HG02973 (cell line): ENCODE results near the gene SLC35A1.
"Not testable (repeated sequence)": the region's sequence is repeated elsewhere in the genome, so short reads cannot be mapped to it uniquely, and the experiment has no call there.

Experiments used
- ATAC-seq: cut with Tn5 transposase; IDR thresholded peaks from one replicate; pipeline ENCODE4 v1.9.1; 2021; ENCODE audit warnings: moderate library complexity; ENCODE audit not compliant: unreplicated experiment

Gene SLC35A1

GRCh38 chr6:87472525-87473418 is at the start of gene SLC35A1:
TSS of gene SLC35A1 (plus strand) at chr6:87472974. CDS start at chr6:87473004, 30 bp downstream.
- peak; percentile 95 for ATAC-seq

GRCh38 chr6:87426789-87427188 is 46.0 kb upstream of the SLC35A1 start:
- ATAC-seq, result no peak

- no peak for ATAC-seq
Observed at GRCh38 chr6:87430499-87430898, 42.3 kb upstream of the SLC35A1 start.

GRCh38 chr6:87431263-87431662 is 41.5 kb upstream of the SLC35A1 start:
- no peak for ATAC-seq

GRCh38 chr6:87436435-87436834 is 36.3 kb upstream of the SLC35A1 start:
- no peak for ATAC-seq

GRCh38 chr6:87441711-87442110 is 31.1 kb upstream of the SLC35A1 start:
- ATAC-seq, result no peak

- ATAC-seq, result no peak
Observed at GRCh38 chr6:87444362-87444761, 28.4 kb upstream of the SLC35A1 start.

- no peak for ATAC-seq
Observed at GRCh38 chr6:87465051-87465450, 7.7 kb upstream of the SLC35A1 start.

- peak; percentile 61 for ATAC-seq
Observed at GRCh38 chr6:87473419-87473903, 687 bp downstream of the SLC35A1 start.

GRCh38 chr6:87481931-87482330 is 9.2 kb downstream of the SLC35A1 start:
- no peak for ATAC-seq

GRCh38 chr6:87482366-87482765 is 9.6 kb downstream of the SLC35A1 start:
- no peak for ATAC-seq

GRCh38 chr6:87483929-87484328 is 11.2 kb downstream of the SLC35A1 start:
- ATAC-seq, result no peak

- no peak for ATAC-seq
Observed at GRCh38 chr6:87484491-87484890, 11.7 kb downstream of the SLC35A1 start.

- ATAC-seq, result no peak
Observed at GRCh38 chr6:87487555-87487954, 14.8 kb downstream of the SLC35A1 start.

GRCh38 chr6:87489326-87489725 is 16.6 kb downstream of the SLC35A1 start:
- ATAC-seq, result not testable (repeated sequence)

GRCh38 chr6:87494761-87495422 is 22.1 kb downstream of the SLC35A1 start:
- peak; percentile 71 for ATAC-seq

- ATAC-seq, result no peak
Observed at GRCh38 chr6:87498048-87498447, 25.3 kb downstream of the SLC35A1 start.

- no peak for ATAC-seq
Observed at GRCh38 chr6:87501809-87502572, 29.2 kb downstream of the SLC35A1 start.

- no peak for ATAC-seq
Observed at GRCh38 chr6:87504441-87504840, 31.7 kb downstream of the SLC35A1 start.

- ATAC-seq, result no peak
Observed at GRCh38 chr6:87514831-87515230, 42.1 kb downstream of the SLC35A1 start.

- no peak for ATAC-seq
Observed at GRCh38 chr6:87518453-87518852, 45.7 kb downstream of the SLC35A1 start.
